Measurements from ENCODE around the gene PCBD2.

GRCh38 chr5:134878403-134878802 is 26.5 kb upstream of the PCBD2 start:
- no peak for TF ChIP-seq CTCF (IDR thresholded peaks at IDR 0.05)
- no peak for TF ChIP-seq EZH2 (IDR thresholded peaks at IDR 0.05; ENCODE audit: borderline replicate concordance, insufficient read depth, low read depth, low read length, poor library complexity, severe bottlenecking)

Measured in B cell (primary cell).